Measurements from ENCODE around the gene ANXA3. TPM values are rescaled to one million over a fixed set of nuclear protein-coding genes. Genes with fewer than 3 reads are reported as not detected.
"Not testable (repeated sequence)": the region's sequence is repeated elsewhere in the genome, so short reads cannot be mapped to it uniquely, and the experiment has no call there.

ANXA3 gene
- total RNA-seq, 1 donor from 2014 or later = 1.0 TPM

- DNase-seq (ENCODE audit: extremely low spot score, unreplicated experiment) = no peak
- H3K4me1 Mint-ChIP-seq (ENCODE audit: unreplicated experiment) = peaks cover 6% of the 10 kb centered on the region
- peaks cover 4% of the 10 kb centered on the region for H3K27me3 Mint-ChIP-seq (ENCODE audit: unreplicated experiment)
- H3K9me3 Mint-ChIP-seq (ENCODE audit: unreplicated experiment) = no peaks in the 10 kb centered on the region
- H3K4me3 Mint-ChIP-seq (ENCODE audit: unreplicated experiment) = no peak overlapping the region
- H3K27ac Mint-ChIP-seq (ENCODE audit: unreplicated experiment) = no peak overlapping the region
- no peaks in the 10 kb centered on the region for H3K36me3 Mint-ChIP-seq (ENCODE audit: unreplicated experiment)
- no peak for TF ChIP-seq CTCF (IDR thresholded peaks at IDR 0.05)
These were observed 37.5 kb downstream of the ANXA3 start for GRCh38 chr4:78588894-78589545.

DNA sequence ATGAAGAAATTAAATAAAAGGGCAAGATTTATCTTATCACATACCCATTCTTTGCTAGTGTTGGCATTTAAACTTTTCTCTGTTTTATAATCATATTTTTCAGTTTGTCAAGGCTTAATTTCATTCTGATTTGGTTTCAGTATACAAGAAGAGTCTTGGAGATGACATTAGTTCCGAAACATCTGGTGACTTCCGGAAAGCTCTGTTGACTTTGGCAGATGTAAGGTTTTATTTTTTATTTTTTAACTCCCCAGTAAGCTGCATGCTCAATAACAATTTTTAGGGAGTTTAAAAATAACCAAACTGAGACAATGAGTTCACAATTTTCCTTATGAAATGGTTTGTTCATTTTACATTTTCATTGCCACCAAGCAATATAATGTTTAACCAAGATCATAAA is 39.8 kb downstream of the ANXA3 start:
- DNase-seq (ENCODE audit: extremely low spot score, unreplicated experiment) = no peak
- no peak for TF ChIP-seq CTCF (IDR thresholded peaks at IDR 0.05)
- Mint-ChIP-seq H3K4me1 (ENCODE audit: unreplicated experiment) (peaks cover 6% of the 10 kb centered on the region), H3K27ac (ENCODE audit: unreplicated experiment) (no peak overlapping the region), H3K36me3 (ENCODE audit: unreplicated experiment) (no peaks in the 10 kb centered on the region), H3K27me3 (ENCODE audit: unreplicated experiment) (peaks cover 4% of the 10 kb centered on the region), H3K9me3 (ENCODE audit: unreplicated experiment) (no peaks in the 10 kb centered on the region), H3K4me3 (ENCODE audit: unreplicated experiment) (no peak overlapping the region)

DNA sequence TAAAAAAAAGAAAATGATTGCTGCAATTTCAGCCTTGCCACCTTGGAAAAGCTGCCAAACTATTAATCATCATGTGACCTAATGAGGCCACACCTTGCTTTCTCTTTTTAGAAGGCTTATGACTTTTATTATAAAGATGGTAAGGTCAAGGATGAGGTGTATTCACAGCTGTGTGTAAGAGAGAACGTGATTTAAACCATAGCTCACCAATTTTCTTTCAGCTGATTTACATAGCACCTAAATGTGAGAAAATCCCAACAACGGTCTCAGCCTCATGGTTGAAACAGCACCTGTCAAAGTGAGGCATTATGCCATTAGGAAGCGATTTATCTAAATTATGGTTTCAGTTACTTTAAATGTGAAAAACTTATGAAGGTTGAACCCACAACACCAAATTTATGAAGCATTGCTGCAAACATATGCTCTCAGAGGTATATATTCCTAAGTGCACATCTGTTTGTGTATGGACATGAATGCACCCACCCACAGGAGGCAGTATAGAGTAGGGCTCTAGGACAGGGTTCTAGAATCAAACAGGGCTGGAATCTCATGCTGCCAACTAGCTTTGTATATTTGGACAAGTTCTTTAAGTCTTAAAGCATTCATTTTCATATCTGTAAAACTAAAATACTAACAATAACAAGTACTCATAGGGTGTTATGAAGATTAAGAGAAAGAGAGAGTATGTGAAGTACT is 40.7 kb downstream of the ANXA3 start:
- no peaks in the 10 kb centered on the region for H3K9me3 Mint-ChIP-seq (ENCODE audit: unreplicated experiment)
- DNase-seq (ENCODE audit: extremely low spot score, unreplicated experiment) = no peak
- H3K27me3 Mint-ChIP-seq (ENCODE audit: unreplicated experiment) = peaks cover 4% of the 10 kb centered on the region
- peak; percentile 25 for TF ChIP-seq CTCF (IDR thresholded peaks at IDR 0.05)
- H3K36me3 Mint-ChIP-seq (ENCODE audit: unreplicated experiment) = no peaks in the 10 kb centered on the region
- H3K4me1 Mint-ChIP-seq (ENCODE audit: unreplicated experiment) = peaks cover 6% of the 10 kb centered on the region
- H3K27ac Mint-ChIP-seq (ENCODE audit: unreplicated experiment) = no peak overlapping the region
- H3K4me3 Mint-ChIP-seq (ENCODE audit: unreplicated experiment) = no peak overlapping the region

DNA sequence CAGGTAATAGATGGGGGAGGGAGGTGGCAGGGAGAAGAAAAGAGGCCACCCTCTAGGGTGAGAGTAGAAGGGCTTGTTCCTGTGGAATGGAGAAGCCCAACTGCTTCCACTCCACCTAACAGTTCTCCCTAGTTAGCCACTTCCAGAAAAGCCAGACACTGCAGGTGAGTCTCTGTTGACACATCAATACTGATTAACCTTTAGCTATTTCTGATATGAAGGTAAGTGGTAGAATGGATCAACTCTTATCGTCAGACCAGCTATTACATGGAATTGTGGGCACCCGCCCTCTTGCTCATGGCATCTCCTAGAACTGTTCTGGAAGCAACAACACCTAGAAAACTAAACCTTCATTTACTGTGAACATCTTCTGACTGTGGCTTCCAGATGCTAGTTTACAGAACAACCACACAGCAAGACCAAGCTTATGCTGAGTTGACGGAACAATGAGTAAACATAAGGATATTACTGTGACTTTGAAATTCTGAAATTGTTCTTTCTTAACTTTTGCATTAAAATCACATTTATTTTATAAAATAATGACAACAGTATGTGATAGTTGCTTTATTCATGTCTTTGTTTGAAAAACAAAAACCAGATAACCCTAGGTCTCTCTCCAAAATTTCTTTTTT is 44.7 kb downstream of the ANXA3 start:
- no peaks in the 10 kb centered on the region for H3K9me3 Mint-ChIP-seq (ENCODE audit: unreplicated experiment)
- H3K27ac Mint-ChIP-seq (ENCODE audit: unreplicated experiment) = no peak overlapping the region
- DNase-seq (ENCODE audit: extremely low spot score, unreplicated experiment) = no peak
- no peak for TF ChIP-seq CTCF (IDR thresholded peaks at IDR 0.05)
- H3K27me3 Mint-ChIP-seq (ENCODE audit: unreplicated experiment) = no peaks in the 10 kb centered on the region
- no peak overlapping the region for H3K4me3 Mint-ChIP-seq (ENCODE audit: unreplicated experiment)
- peaks cover 4% of the 10 kb centered on the region for H3K4me1 Mint-ChIP-seq (ENCODE audit: unreplicated experiment)
- no peaks in the 10 kb centered on the region for H3K36me3 Mint-ChIP-seq (ENCODE audit: unreplicated experiment)

- H3K27ac Mint-ChIP-seq (ENCODE audit: unreplicated experiment); H3K36me3 Mint-ChIP-seq (ENCODE audit: unreplicated experiment); DNase-seq (ENCODE audit: extremely low spot score, unreplicated experiment); H3K4me1 Mint-ChIP-seq (ENCODE audit: unreplicated experiment); H3K27me3 Mint-ChIP-seq (ENCODE audit: unreplicated experiment); H3K4me3 Mint-ChIP-seq (ENCODE audit: unreplicated experiment); H3K9me3 Mint-ChIP-seq (ENCODE audit: unreplicated experiment): not testable (repeated sequence)
These were observed 46.9 kb downstream of the ANXA3 start for GRCh38 chr4:78598431-78598830.

Data from osteocyte (in vitro differentiated cells).